G401.6 (cell line): ENCODE measurements around the gene FOXD3.

Experiments
- FAIRE-seq: peaks from 2 replicates; lab custom pipeline; 2012; peaks lifted over from hg19 to GRCh38; lab: Jason Lieb, UNC

FOXD3 gene

GRCh38 chr1:63362578-63362977, 40.2 kb downstream of the FOXD3 start:
- FAIRE-seq = no peak

- FAIRE-seq = no peak
Observed at GRCh38 chr1:63363014-63363413, 40.6 kb downstream of the FOXD3 start.

- FAIRE-seq = no peak
Observed at GRCh38 chr1:63366908-63367214, 44.5 kb downstream of the FOXD3 start.

- no peak for FAIRE-seq
Observed at GRCh38 chr1:63367215-63368103, 45.1 kb downstream of the FOXD3 start, which contains the start of gene ALG6. ALG6 (plus strand) TSS chr1:63367627; CDS start chr1:63370978, 3,351 bp downstream.

- no peak for FAIRE-seq
Observed at GRCh38 chr1:63368131-63368530, 45.8 kb downstream of the FOXD3 start.
